Kidney epithelial cell (primary cell): ENCODE results near the gene ASRGL1. TPM values are rescaled to one million over a fixed set of nuclear protein-coding genes. Genes with fewer than 3 reads are reported as not detected.

Experiments used
- DNase-seq: peaks from one replicate; pipeline ENCODE4 v3.0.0-alpha.2; 2010; ENCODE audit warnings: low read depth
- H3K27me3 ChIP-seq: 2 replicates; pipeline ENCODE4 v1.6.0; 2011; ENCODE audit warnings: low read length; ENCODE audit not compliant: control insufficient read depth, insufficient read depth
- H3K36me3 ChIP-seq: 2 replicates; pipeline ENCODE4 v1.5.1; 2011; ENCODE audit warnings: low read length; ENCODE audit not compliant: control insufficient read depth, insufficient read depth
- H3K4me3 ChIP-seq: 2 replicates; pipeline ENCODE4 v1.5.1; 2011; ENCODE audit warnings: low read depth, mild to moderate bottlenecking, control low read depth, low read length
- total RNA-seq: library from RNA; depleted of rRNA; stranded (reverse); fragments of >200 nt; gene quantifications from 2 replicates; pipeline ENCODE4 v1.2.3, GENCODE V29; 2015
- TF ChIP-seq, protein P1 (sequence below): IDR thresholded peaks from 2 replicates; pipeline ENCODE4 v1.5.1; 2011; ENCODE audit warnings: mild to moderate bottlenecking, moderate library complexity, low read length, control low read depth, inconsistent platforms; ENCODE audit not compliant: insufficient read depth, poor library complexity, severe bottlenecking

The ASRGL1 gene
- total RNA-seq, 1 donor from 2014 or later, result 20.3 TPM

DNA sequence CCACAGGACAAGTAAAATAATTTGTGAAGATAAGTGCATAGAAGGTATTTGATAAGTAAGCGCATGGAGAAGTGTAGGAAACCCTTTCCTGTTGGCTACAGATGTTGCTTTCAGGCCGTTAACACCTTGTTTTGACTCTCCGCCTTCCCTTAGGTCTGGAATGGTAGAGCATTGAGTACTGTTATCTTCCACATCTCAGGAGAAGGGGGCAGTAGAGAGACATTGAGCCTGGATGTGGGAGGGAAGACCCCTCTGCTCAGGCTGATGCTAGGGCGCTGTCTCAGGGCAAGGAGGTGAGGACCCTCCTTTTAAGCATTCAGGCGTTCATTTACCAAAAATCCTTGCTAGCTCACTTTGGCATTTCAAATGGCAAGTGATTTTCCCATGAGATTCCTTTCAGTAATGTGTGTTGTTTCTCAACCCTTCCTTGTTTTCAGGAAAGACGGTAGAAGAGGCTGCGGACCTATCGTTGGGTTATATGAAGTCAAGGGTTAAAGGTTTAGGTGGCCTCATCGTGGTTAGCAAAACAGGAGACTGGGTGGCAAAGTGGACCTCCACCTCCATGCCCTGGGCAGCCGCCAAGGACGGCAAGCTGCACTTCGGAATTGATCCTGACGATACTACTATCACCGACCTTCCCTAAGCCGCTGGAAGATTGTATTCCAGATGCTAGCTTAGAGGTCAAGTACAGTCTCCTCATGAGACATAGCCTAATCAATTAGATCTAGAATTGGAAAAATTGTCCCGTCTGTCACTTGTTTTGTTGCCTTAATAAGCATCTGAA is 54.6 kb downstream of the ASRGL1 start:
- no peak overlapping the region for H3K4me3 ChIP-seq
- no peaks in the 10 kb centered on the region for H3K27me3 ChIP-seq
- no peak for DNase-seq
- TF ChIP-seq, protein P1, sequence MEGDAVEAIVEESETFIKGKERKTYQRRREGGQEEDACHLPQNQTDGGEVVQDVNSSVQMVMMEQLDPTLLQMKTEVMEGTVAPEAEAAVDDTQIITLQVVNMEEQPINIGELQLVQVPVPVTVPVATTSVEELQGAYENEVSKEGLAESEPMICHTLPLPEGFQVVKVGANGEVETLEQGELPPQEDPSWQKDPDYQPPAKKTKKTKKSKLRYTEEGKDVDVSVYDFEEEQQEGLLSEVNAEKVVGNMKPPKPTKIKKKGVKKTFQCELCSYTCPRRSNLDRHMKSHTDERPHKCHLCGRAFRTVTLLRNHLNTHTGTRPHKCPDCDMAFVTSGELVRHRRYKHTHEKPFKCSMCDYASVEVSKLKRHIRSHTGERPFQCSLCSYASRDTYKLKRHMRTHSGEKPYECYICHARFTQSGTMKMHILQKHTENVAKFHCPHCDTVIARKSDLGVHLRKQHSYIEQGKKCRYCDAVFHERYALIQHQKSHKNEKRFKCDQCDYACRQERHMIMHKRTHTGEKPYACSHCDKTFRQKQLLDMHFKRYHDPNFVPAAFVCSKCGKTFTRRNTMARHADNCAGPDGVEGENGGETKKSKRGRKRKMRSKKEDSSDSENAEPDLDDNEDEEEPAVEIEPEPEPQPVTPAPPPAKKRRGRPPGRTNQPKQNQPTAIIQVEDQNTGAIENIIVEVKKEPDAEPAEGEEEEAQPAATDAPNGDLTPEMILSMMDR, result no peak
- H3K36me3 ChIP-seq, result no peaks in the 10 kb centered on the region

DNA sequence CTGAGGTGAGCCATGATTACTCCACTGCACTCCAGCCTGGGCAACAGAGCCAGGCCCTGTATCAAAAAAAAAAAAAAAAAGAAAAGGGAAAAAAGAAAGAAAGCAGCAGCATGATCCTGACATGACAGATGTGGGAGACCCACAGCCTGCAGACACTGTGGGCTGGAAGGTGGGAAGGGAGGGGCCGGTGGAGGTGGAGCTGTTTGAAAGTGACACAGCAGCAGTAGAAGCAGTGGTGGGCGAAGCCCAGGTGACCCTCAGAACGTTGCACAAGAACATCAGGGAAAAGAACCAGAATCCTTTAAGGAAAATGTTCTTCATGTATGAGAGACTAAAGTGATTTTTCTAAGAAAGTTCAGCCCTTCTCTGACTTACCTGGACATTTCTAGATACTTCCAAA is 55.3 kb downstream of the ASRGL1 start:
- Histone ChIP-seq H3K27me3 (no peaks in the 10 kb centered on the region), H3K4me3 (no peak overlapping the region), H3K36me3 (no peaks in the 10 kb centered on the region)
- no peak for DNase-seq
- TF ChIP-seq, protein P1, result no peak

DNA sequence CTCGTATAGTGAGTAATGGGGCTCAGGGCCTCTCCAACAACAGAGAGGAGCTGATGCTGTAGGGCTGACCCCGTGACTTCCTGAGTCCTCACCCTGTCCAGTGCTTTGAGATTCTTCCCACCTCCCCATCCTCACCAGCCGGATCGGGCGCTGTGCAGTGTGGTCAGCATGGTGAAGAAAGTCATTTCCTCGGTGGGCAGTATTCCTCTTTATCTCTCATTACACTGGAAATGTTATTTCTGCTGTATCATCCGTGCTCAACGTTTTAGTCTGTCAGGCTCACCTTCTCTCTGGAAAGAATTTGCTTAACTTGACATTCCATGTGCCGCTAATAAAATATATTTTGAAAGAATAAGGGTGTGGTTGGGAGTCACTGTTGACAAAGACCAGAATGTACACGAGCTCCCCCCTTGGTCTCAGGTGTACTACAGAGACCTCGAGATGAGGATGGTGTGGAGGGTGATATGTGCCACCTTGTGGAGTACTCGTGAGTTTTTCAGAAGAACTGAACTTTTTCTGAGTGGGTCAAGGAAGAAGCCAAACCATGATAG is 55.9 kb downstream of the ASRGL1 start:
- no peak for DNase-seq
- H3K4me3 ChIP-seq, result no peak overlapping the region
- H3K36me3 ChIP-seq, result no peaks in the 10 kb centered on the region
- no peaks in the 10 kb centered on the region for H3K27me3 ChIP-seq
- TF ChIP-seq, protein P1, result peak; percentile 33

DNA sequence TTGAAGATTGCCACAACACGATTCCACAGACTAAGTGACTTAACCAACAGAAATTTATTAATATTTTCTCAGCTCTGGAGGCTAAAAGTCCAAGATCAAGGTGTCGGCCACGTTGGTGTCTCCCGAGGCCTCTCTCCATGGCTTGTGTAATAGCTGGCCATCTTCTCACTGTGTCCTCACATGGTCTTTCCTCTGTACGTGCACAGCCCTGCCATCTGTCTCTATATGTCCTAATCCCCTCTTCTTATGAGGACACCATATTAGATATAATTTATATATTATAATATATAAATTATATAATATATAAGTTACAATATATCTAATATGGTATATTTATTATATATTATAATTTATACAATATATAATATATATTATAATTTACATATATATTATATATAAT is 56.5 kb downstream of the ASRGL1 start:
- TF ChIP-seq, protein P1, result no peak
- DNase-seq, result no peak
- no peak overlapping the region for H3K4me3 ChIP-seq
- H3K27me3 ChIP-seq, result no peaks in the 10 kb centered on the region
- H3K36me3 ChIP-seq, result no peaks in the 10 kb centered on the region

DNA sequence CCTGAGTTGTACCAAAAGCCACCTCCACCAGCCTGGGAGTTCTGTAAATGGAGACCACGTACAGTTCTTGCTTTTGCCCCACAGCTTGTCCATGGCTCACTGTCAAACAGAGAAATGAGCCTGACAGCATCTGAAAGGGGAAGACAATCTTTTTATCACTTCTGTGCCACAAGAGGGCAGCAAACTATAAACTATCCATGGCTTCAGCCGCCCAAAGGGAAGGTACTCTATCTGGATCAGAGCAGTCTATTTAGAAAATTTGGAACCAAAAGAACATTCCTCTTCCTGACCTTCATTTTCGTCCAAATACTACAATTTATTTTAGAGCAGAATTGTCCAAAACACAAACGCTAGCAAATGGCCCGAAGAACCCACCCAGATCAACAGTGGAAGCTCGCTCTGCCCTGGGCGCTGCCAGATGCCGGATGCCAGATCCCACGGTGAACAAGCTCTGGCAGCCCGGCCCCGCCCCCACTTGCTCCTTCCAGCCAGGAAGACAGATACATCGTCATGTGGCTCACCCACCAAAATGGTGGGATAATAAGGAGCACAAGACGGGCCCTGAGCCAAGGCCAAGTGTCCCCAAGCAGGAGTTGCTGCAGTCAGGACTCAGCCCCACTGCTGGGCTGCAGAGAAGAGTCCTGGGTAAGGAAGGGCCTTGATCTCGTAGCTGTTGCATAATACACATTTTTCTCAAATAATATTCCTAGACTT is 57.7 kb downstream of the ASRGL1 start:
- no peaks in the 10 kb centered on the region for H3K36me3 ChIP-seq
- TF ChIP-seq, protein P1, result peak; percentile 43
- H3K27me3 ChIP-seq, result no peaks in the 10 kb centered on the region
- no peak overlapping the region for H3K4me3 ChIP-seq
- DNase-seq, result peak; percentile 52
